A549 (cell line): Measurements from ENCODE around the gene THUMPD2. TPM values are rescaled to one million over a fixed set of nuclear protein-coding genes. Genes with fewer than 3 reads are reported as not detected.

Source experiments
- ATAC-seq, 2 experiments: fragments of 200-7000 bp in 1 of 2; fragments of >200 bp in 1 of 2; cut with Nextera tagmentation in 1 of 2; cut with Tn5 transposase in 1 of 2; 3 replicates each; pipeline versions ENCODE4 v1.8.0 to v1.9.1; 2018 to 2020; ENCODE audit warnings: mild to moderate bottlenecking in 1 of 2, moderate library complexity in 1 of 2
- CTCF ChIA-PET: fragments of 300-600 bp; sonication (Branson Sonifier 250); formaldehyde crosslinking; extraction: SDS; loops from one replicate; lab custom pipeline; 2021; ENCODE audit warnings: antibody characterized with exemption, inconsistent platforms; lab: Yijun Ruan, JAX
- POLR2A ChIA-PET: fragments of 350-600 bp; formaldehyde crosslinking; extraction: SDS; loops from one replicate; lab custom pipeline; 2021; ENCODE audit warnings: antibody characterized with exemption, inconsistent platforms; lab: Yijun Ruan, JAX
- DNase-seq, 2 experiments: peaks; one replicate each; pipeline versions ENCODE4 v3.0.0 to v3.0.0-alpha.2; 2011 to 2016; ENCODE audit warnings: low read depth in 1 of 2, low spot score in 1 of 2
- FAIRE-seq: peaks from 2 replicates; lab custom pipeline; 2011; peaks lifted over from hg19 to GRCh38; lab: Jason Lieb, UNC
- H3K27ac ChIP-seq, 2 experiments: fragments of >200 bp; sonication (Bioruptor Twin); formaldehyde crosslinking; 3 replicates each; pipeline ENCODE4 v1.5.1; 2016 to 2017
- H3K4me1 ChIP-seq: fragments of >200 bp; sonication (Bioruptor Twin); formaldehyde crosslinking; 3 replicates; pipeline ENCODE4 v1.6.1; 2016
- H3K4me2 ChIP-seq: fragments of >200 bp; sonication (Bioruptor Twin); formaldehyde crosslinking; 3 replicates; pipeline ENCODE4 v1.6.1; 2016
- H3K4me3 ChIP-seq: fragments of >200 bp; sonication (Bioruptor Twin); formaldehyde crosslinking; 3 replicates; pipeline ENCODE4 v1.5.1; 2016
- H3K9me3 ChIP-seq: fragments of >200 bp; sonication (Bioruptor Twin); formaldehyde crosslinking; 3 replicates; pipeline ENCODE4 v1.6.1; 2016
- CBX2 ChIP-seq: fragments of 200-600 bp; sonication (generic); IDR thresholded peaks from 2 replicates; pipeline ENCODE4 v1.6.1; 2016; ENCODE audit warnings: low read depth, mild to moderate bottlenecking, borderline replicate concordance
- CEBPB ChIP-seq, 2 experiments: fragments of >200 bp in 1 of 2; sonication (Bioruptor Twin) in 1 of 2; formaldehyde crosslinking in 1 of 2; IDR thresholded peaks; 2 replicates each; pipeline ENCODE4 v1.6.1; 2012 to 2016
- CHD4 ChIP-seq: fragments of 200-600 bp; sonication (generic); IDR thresholded peaks from 2 replicates; pipeline ENCODE4 v1.6.1; 2016; ENCODE audit warnings: antibody characterized with exemption, mild to moderate bottlenecking, borderline replicate concordance
- EHF ChIP-seq: fragments of 250-450 bp; sonication (Bioruptor Pico); IDR thresholded peaks from 2 replicates; pipeline ENCODE4 v1.5.0; 2020; ENCODE audit warnings: mild to moderate bottlenecking
- ELK1 ChIP-seq: fragments of 150-350 bp; IDR thresholded peaks from 2 replicates; pipeline ENCODE4 v1.6.1; 2014; ENCODE audit warnings: low read depth, mild to moderate bottlenecking, low read length
- EP300 ChIP-seq, 2 experiments: fragments of >200 bp; sonication (Bioruptor Twin); formaldehyde crosslinking; IDR thresholded peaks; 2 replicates in 1 of 2; 3 replicates in 1 of 2; pipeline ENCODE4 v1.6.1; 2016 to 2017
- FOSL2 ChIP-seq, 2 experiments: fragments of 450-650 bp in 1 of 2; fragments of >200 bp in 1 of 2; sonication (Bioruptor Twin) in 1 of 2; formaldehyde crosslinking; IDR thresholded peaks; 2 replicates each; pipeline versions ENCODE4 v1.5.0 to v1.6.1; 2016 to 2020; ENCODE audit warnings: mild to moderate bottlenecking in 1 of 2, moderate library complexity in 1 of 2
- HOXB5 ChIP-seq: fragments of 250-450 bp; sonication (Bioruptor Pico); IDR thresholded peaks from 2 replicates; pipeline ENCODE4 v1.5.0; 2020; ENCODE audit warnings: mild to moderate bottlenecking, moderate library complexity
- JUN ChIP-seq, 2 experiments: fragments of >200 bp; sonication (Bioruptor Twin); formaldehyde crosslinking; IDR thresholded peaks; 2 replicates in 1 of 2; 3 replicates in 1 of 2; pipeline ENCODE4 v1.6.1; 2016 to 2017
- KDM1A ChIP-seq: fragments of 200-600 bp; sonication (generic); IDR thresholded peaks from 2 replicates; pipeline ENCODE4 v1.6.1; 2016; ENCODE audit warnings: low read depth, mild to moderate bottlenecking
- KDM5A ChIP-seq: fragments of 200-600 bp; sonication (generic); IDR thresholded peaks from 2 replicates; pipeline ENCODE4 v1.6.1; 2016; ENCODE audit warnings: antibody characterized with exemption, mild to moderate bottlenecking
- MAFK ChIP-seq: fragments of 450-650 bp; IDR thresholded peaks from 2 replicates; pipeline ENCODE4 v1.6.1; 2014; ENCODE audit not compliant: partially characterized antibody
- MAZ ChIP-seq: fragments of 150-350 bp; IDR thresholded peaks from 2 replicates; pipeline ENCODE4 v1.6.1; 2014; ENCODE audit warnings: antibody characterized with exemption, low read depth, low read length, borderline replicate concordance
- NFE2L2 ChIP-seq: fragments of 150-350 bp; conservative IDR thresholded peaks from 2 replicates; pipeline ENCODE4 v1.6.1; 2014; ENCODE audit warnings: low read length
- NPAS2 ChIP-seq: fragments of 250-450 bp; sonication (Bioruptor Pico); IDR thresholded peaks from 2 replicates; pipeline ENCODE4 v1.8.0; 2022; ENCODE audit warnings: mild to moderate bottlenecking, moderate library complexity, borderline replicate concordance
- POLR2AphosphoS2 ChIP-seq: conservative IDR thresholded peaks from 2 replicates; pipeline ENCODE4 v1.6.1; 2012; ENCODE audit warnings: low read length, improper control_type of control experiment, inconsistent platforms
- RARB ChIP-seq: fragments of 250-450 bp; sonication (Bioruptor Pico); IDR thresholded peaks from 2 replicates; pipeline ENCODE4 v1.8.0; 2021; ENCODE audit warnings: mild to moderate bottlenecking, moderate library complexity
- RCOR1 ChIP-seq: fragments of 150-350 bp; IDR thresholded peaks from 2 replicates; pipeline ENCODE4 v1.6.1; 2014; ENCODE audit warnings: antibody characterized with exemption, low read length, low read depth
- REST ChIP-seq: fragments of 200-600 bp; sonication (generic); IDR thresholded peaks from 2 replicates; pipeline ENCODE4 v1.6.1; 2016; ENCODE audit warnings: antibody characterized with exemption, mild to moderate bottlenecking, moderate library complexity
- SMC3 ChIP-seq: fragments of >200 bp; sonication (Bioruptor Twin); formaldehyde crosslinking; IDR thresholded peaks from 3 replicates; pipeline ENCODE4 v1.6.1; 2018; ENCODE audit warnings: inconsistent platforms
- SREBF2 ChIP-seq: fragments of 450-650 bp; IDR thresholded peaks from 2 replicates; pipeline ENCODE4 v1.6.1; 2014; ENCODE audit warnings: mild to moderate bottlenecking, moderate library complexity
- WGBS: methylation state at CpG from one replicate; pipeline ENCODE4 v1.1.6; 2017; ENCODE audit errors: missing lambda C conversion rate; 5-methylcytosine and 5-hydroxymethylcytosine counted together
- polyA plus RNA-seq, 4 experiments: library from polyadenylated mRNA; depleted of rRNA in 3 of 4; stranded (reverse); fragments of >200 nt; fragmentation: RNase III in 1 of 4; extraction: RNeasy Plus Mini Kit Qiagen cat#74134 plus additional on column Dnase treatment in 1 of 4; gene quantifications; 2 replicates in 3 of 4; 3 replicates in 1 of 4; pipeline ENCODE4 v1.2.3, GENCODE V29; 2011 to 2017
- TF ChIP-seq, protein P1 (sequence below): IDR thresholded peaks from 2 replicates; pipeline ENCODE4 v1.6.1; 2012; ENCODE audit warnings: low read depth, borderline replicate concordance
- TF ChIP-seq, protein P2 (sequence below): fragments of >200 bp; sonication (Bioruptor Twin); formaldehyde crosslinking; IDR thresholded peaks from 3 replicates; pipeline ENCODE4 v1.5.1; 2016
- TF ChIP-seq, protein P3 (sequence below): IDR thresholded peaks from 2 replicates; pipeline ENCODE4 v1.6.1; 2012

The THUMPD2 gene
- polyA plus RNA-seq, 2 of the 4 experiments (the other 2 are of a cell fraction), result 13.8 to 25.3 TPM

DNA sequence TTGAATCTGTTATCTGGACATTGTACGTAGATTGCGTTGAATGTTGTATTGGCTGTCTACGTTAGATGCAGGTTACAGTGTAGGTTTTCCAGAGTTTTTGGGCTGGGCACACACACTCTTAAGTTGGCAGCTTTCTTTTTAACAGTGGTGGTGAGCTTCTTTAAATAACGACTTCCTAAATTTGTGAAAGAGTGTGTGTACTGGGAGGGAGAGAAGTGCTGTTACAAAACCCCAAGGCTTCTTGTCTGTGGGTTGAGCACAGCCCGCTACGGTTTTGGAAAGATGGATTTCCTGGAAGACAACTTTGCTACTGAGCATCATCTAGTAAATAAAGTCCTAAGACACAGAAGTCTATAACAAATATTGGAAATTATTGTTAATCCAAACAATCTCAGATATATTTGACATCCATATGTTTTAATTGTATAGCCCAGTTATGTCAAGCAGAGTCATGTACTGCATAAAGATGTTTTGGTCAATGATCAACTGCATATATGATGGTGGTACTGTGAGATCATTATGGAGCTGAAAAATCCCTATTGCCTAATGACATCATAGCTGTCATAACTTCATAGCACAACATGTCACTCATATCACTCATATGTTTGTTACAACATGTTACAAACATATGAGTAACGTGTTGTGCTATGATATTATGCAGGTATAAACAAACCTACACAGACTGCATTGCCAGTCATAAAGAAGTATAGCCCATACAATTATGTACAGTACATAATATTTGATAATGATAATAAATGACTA is 7.9 kb upstream of the THUMPD2 start:
- H3K4me3 ChIP-seq, result no peak overlapping the region
- WGBS, result 67% methylated on average over 7 of the region's 7 CpGs
- POLR2A ChIA-PET, result no interaction called here
- no peak for TF ChIP-seq NPAS2
- H3K4me2 ChIP-seq, result no peak overlapping the region
- FAIRE-seq, result no peak
- CTCF ChIA-PET, result no interaction called here
- no peaks in the 10 kb centered on the region for H3K9me3 ChIP-seq
- no peak for DNase-seq
- H3K27ac ChIP-seq, result no peak overlapping the region
- no peak for ATAC-seq
- peaks cover 4% of the 10 kb centered on the region; the same call in 1 of the 3 replicates for H3K4me1 ChIP-seq

- ATAC-seq, result no peak
- H3K27ac ChIP-seq, result no peak overlapping the region
- no peak for DNase-seq
- no peak overlapping the region for H3K4me3 ChIP-seq
- ChIA-PET POLR2A (no interaction called here), CTCF (no interaction called here)
- H3K4me2 ChIP-seq, result no peak overlapping the region
- no peaks in the 10 kb centered on the region for H3K9me3 ChIP-seq
- peaks cover 8% of the 10 kb centered on the region for H3K4me1 ChIP-seq
- no peak for FAIRE-seq
- WGBS, result 83% methylated on average over 2 of the region's 2 CpGs
- no peak for TF ChIP-seq SMC3
- no peak for TF ChIP-seq NFE2L2
- TF ChIP-seq CHD4, result no peak
- no peak for TF ChIP-seq POLR2AphosphoS2
- TF ChIP-seq REST, result no peak
- no peak for TF ChIP-seq EHF (CRISPR knock-in tag)
- no peak for TF ChIP-seq RCOR1
- TF ChIP-seq CBX2, result no peak
- no peak for TF ChIP-seq MAFK
- no peak for TF ChIP-seq SREBF2
- no peak for TF ChIP-seq MAZ
- no peak for TF ChIP-seq HOXB5 (CRISPR knock-in tag)
- no peak for TF ChIP-seq JUN (IDR thresholded peaks at IDR 0.05)
- no peak for TF ChIP-seq ELK1
- TF ChIP-seq EP300 (IDR thresholded peaks at IDR 0.05), result no peak
- no peak for TF ChIP-seq RARB (CRISPR knock-in tag)
- no peak for TF ChIP-seq FOSL2 (IDR thresholded peaks at IDR 0.05)
- TF ChIP-seq FOSL2 (CRISPR knock-in tag; IDR thresholded peaks at IDR 0.05), result no peak
- TF ChIP-seq CEBPB (IDR thresholded peaks at IDR 0.05), result no peak
Observed at GRCh38 chr2:39782591-39782990, 3.5 kb upstream of the THUMPD2 start.

- Histone ChIP-seq H3K4me1 (peaks cover 13% of the 10 kb centered on the region), H3K9me3 (no peaks in the 10 kb centered on the region), H3K4me2 (no peak overlapping the region), H3K4me3 (no peak overlapping the region), H3K27ac (no peak overlapping the region)
- 88% methylated on average over 1 of the region's 1 CpG for WGBS
- no peak for DNase-seq
- CTCF ChIA-PET, result no interaction called here
- ATAC-seq, result no peak
- FAIRE-seq, result no peak
- POLR2A ChIA-PET, result no interaction called here
- TF ChIP-seq, protein P1, sequence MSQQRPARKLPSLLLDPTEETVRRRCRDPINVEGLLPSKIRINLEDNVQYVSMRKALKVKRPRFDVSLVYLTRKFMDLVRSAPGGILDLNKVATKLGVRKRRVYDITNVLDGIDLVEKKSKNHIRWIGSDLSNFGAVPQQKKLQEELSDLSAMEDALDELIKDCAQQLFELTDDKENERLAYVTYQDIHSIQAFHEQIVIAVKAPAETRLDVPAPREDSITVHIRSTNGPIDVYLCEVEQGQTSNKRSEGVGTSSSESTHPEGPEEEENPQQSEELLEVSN, result no peak
- TF ChIP-seq SREBF2, result no peak
- no peak for TF ChIP-seq KDM1A
- TF ChIP-seq, protein P2, sequence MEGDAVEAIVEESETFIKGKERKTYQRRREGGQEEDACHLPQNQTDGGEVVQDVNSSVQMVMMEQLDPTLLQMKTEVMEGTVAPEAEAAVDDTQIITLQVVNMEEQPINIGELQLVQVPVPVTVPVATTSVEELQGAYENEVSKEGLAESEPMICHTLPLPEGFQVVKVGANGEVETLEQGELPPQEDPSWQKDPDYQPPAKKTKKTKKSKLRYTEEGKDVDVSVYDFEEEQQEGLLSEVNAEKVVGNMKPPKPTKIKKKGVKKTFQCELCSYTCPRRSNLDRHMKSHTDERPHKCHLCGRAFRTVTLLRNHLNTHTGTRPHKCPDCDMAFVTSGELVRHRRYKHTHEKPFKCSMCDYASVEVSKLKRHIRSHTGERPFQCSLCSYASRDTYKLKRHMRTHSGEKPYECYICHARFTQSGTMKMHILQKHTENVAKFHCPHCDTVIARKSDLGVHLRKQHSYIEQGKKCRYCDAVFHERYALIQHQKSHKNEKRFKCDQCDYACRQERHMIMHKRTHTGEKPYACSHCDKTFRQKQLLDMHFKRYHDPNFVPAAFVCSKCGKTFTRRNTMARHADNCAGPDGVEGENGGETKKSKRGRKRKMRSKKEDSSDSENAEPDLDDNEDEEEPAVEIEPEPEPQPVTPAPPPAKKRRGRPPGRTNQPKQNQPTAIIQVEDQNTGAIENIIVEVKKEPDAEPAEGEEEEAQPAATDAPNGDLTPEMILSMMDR, result no peak
- TF ChIP-seq CHD4, result no peak
- TF ChIP-seq KDM5A, result no peak
- TF ChIP-seq EHF (CRISPR knock-in tag), result no peak
- no peak for TF ChIP-seq ELK1
- TF ChIP-seq, protein P3, sequence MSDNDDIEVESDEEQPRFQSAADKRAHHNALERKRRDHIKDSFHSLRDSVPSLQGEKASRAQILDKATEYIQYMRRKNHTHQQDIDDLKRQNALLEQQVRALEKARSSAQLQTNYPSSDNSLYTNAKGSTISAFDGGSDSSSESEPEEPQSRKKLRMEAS, result no peak
- TF ChIP-seq MAZ, result no peak
Observed at GRCh38 chr2:39781697-39782096, 2.6 kb upstream of the THUMPD2 start.
